GM23338 (cell line): Measurements from ENCODE around the gene HEATR5B. TPM values are rescaled to one million over a fixed set of nuclear protein-coding genes. Genes with fewer than 3 reads are reported as not detected.

Experiments used
- ATAC-seq: fragments of 200-7000 bp; cut with Tn5 transposase; 3 replicates; pipeline ENCODE4 v1.9.1; 2020
- DNase-seq: peaks from one replicate; pipeline ENCODE4 v3.0.0-alpha.2; 2015; ENCODE audit warnings: low spot score
- H2AFZ ChIP-seq: fragments of 200-600 bp; sonication (generic); 2 replicates; pipeline ENCODE4 v1.8.0; 2016; ENCODE audit warnings: antibody characterized with exemption, mild to moderate bottlenecking, moderate library complexity
- H3F3A ChIP-seq: fragments of 200-600 bp; sonication (generic); replicated peaks from 2 replicates; pipeline ENCODE4 v1.8.0; 2017; ENCODE audit warnings: antibody characterized with exemption, mixed run types, low read depth
- H3K27ac ChIP-seq: fragments of 200-600 bp; sonication (generic); 2 replicates; pipeline ENCODE4 v1.6.1; 2016; ENCODE audit warnings: low read depth
- H3K27me3 ChIP-seq: fragments of 200-600 bp; sonication (generic); 2 replicates; pipeline ENCODE4 v1.8.0; 2016; ENCODE audit warnings: mild to moderate bottlenecking, mixed run types, moderate library complexity; ENCODE audit not compliant: insufficient read depth
- H3K36me3 ChIP-seq: fragments of 200-600 bp; sonication (generic); 2 replicates; pipeline ENCODE4 v1.8.0; 2016; ENCODE audit warnings: mild to moderate bottlenecking; ENCODE audit not compliant: insufficient read depth
- H3K4me1 ChIP-seq: fragments of 200-600 bp; sonication (generic); 2 replicates; pipeline ENCODE4 v1.8.0; 2016; ENCODE audit warnings: mild to moderate bottlenecking, moderate library complexity; ENCODE audit not compliant: insufficient read depth
- H3K4me2 ChIP-seq: fragments of 200-600 bp; sonication (generic); 2 replicates; pipeline ENCODE4 v1.7.1; 2017; ENCODE audit warnings: mixed run types
- H3K4me3 ChIP-seq: fragments of 200-600 bp; sonication (generic); 2 replicates; pipeline ENCODE4 v1.6.1; 2016; ENCODE audit warnings: mixed run types
- H3K79me2 ChIP-seq: fragments of 200-600 bp; sonication (generic); replicated peaks from 2 replicates; pipeline ENCODE4 v1.8.0; 2017; ENCODE audit warnings: mild to moderate bottlenecking; ENCODE audit not compliant: insufficient read depth
- H3K9me2 ChIP-seq: fragments of 200-600 bp; sonication (generic); 2 replicates; pipeline ENCODE4 v1.8.0; 2017; ENCODE audit not compliant: insufficient read depth
- H4K20me1 ChIP-seq: fragments of 200-600 bp; sonication (generic); replicated peaks from 2 replicates; pipeline ENCODE4 v1.8.0; 2017; ENCODE audit warnings: mild to moderate bottlenecking; ENCODE audit not compliant: insufficient read depth
- H3K27ac Mint-ChIP-seq: 2 replicates; pipeline ENCODE4 v1.8.0; 2020; ENCODE audit warnings: inconsistent platforms, mild to moderate bottlenecking, moderate library complexity, mixed read lengths
- H3K27me3 Mint-ChIP-seq: 3 replicates; pipeline ENCODE4 v1.8.0; 2022; ENCODE audit warnings: low read depth, mild to moderate bottlenecking, moderate library complexity, mixed read lengths, inconsistent platforms; ENCODE audit not compliant: insufficient read depth, poor library complexity
- H3K36me3 Mint-ChIP-seq: 3 replicates; pipeline ENCODE4 v1.8.0; 2021; ENCODE audit warnings: low read depth, mild to moderate bottlenecking, inconsistent platforms, moderate library complexity, mixed read lengths
- H3K4me1 Mint-ChIP-seq: 3 replicates; pipeline ENCODE4 v1.8.0; 2020; ENCODE audit warnings: mild to moderate bottlenecking, inconsistent platforms, mixed read lengths
- H3K4me3 Mint-ChIP-seq: 3 replicates; pipeline ENCODE4 v1.8.0; 2021; ENCODE audit warnings: moderate library complexity, mild to moderate bottlenecking, inconsistent platforms, mixed read lengths
- H3K9me3 Mint-ChIP-seq: 3 replicates; pipeline ENCODE4 v1.8.0; 2020; ENCODE audit warnings: moderate library complexity, mild to moderate bottlenecking, inconsistent platforms, mixed read lengths
- CREB1 ChIP-seq: fragments of 250-450 bp; sonication (Bioruptor Pico); IDR thresholded peaks from 2 replicates; pipeline ENCODE4 v1.5.0; 2020; ENCODE audit warnings: low read depth, mild to moderate bottlenecking, moderate library complexity
- CTCF ChIP-seq, 2 experiments: fragments of 200-600 bp in 1 of 2; sonication (generic) in 1 of 2; conservative IDR thresholded peaks; 2 replicates each; pipeline versions ENCODE4 v1.5.1 to v1.6.1; 2016 to 2017; ENCODE audit warnings: antibody characterized with exemption in 2 of 2, low read depth in 2 of 2, mild to moderate bottlenecking in 2 of 2, moderate library complexity in 1 of 2
- ETS1 ChIP-seq: IDR thresholded peaks from 2 replicates; pipeline ENCODE4 v1.6.1; 2016; ENCODE audit warnings: antibody characterized with exemption
- EZH2 ChIP-seq: fragments of 200-600 bp; sonication (generic); IDR thresholded peaks from one replicate; pipeline ENCODE4 v1.8.0; 2017; ENCODE audit warnings: antibody characterized with exemption, mild to moderate bottlenecking, low read depth; ENCODE audit not compliant: unreplicated experiment
- EZH2phosphoT487 ChIP-seq: fragments of 200-600 bp; sonication (generic); IDR thresholded peaks from one replicate; pipeline ENCODE4 v1.8.1; 2018; ENCODE audit warnings: antibody characterized with exemption; ENCODE audit not compliant: unreplicated experiment
- JUNB ChIP-seq: IDR thresholded peaks from one replicate; pipeline ENCODE4 v1.6.1; 2016; ENCODE audit warnings: antibody characterized with exemption; ENCODE audit not compliant: unreplicated experiment
- NANOG ChIP-seq: IDR thresholded peaks from 2 replicates; pipeline ENCODE4 v1.6.1; 2016; ENCODE audit warnings: antibody characterized with exemption, borderline replicate concordance
- POLR2AphosphoS5 ChIP-seq: IDR thresholded peaks from 2 replicates; pipeline ENCODE4 v1.6.1; 2016; ENCODE audit warnings: antibody characterized with exemption, low read depth
- STAT1 ChIP-seq: IDR thresholded peaks from one replicate; pipeline ENCODE4 v1.6.1; 2016; ENCODE audit warnings: antibody characterized with exemption; ENCODE audit not compliant: unreplicated experiment
- ZNF114 ChIP-seq: fragments of 250-450 bp; sonication (Bioruptor Pico); IDR thresholded peaks from 2 replicates; pipeline ENCODE4 v1.5.0; 2020; ENCODE audit warnings: mild to moderate bottlenecking, moderate library complexity
- ZNF331 ChIP-seq: fragments of 250-450 bp; sonication (Bioruptor Pico); IDR thresholded peaks from 2 replicates; pipeline ENCODE4 v1.5.0; 2020; ENCODE audit warnings: low read depth, mild to moderate bottlenecking, moderate library complexity
- ZNF462 ChIP-seq: fragments of 250-450 bp; sonication (Bioruptor Pico); IDR thresholded peaks from 2 replicates; pipeline ENCODE4 v1.5.0; 2020; ENCODE audit warnings: mild to moderate bottlenecking, moderate library complexity
- polyA plus RNA-seq: library from polyadenylated mRNA; unstranded; fragments of >200 nt; fragmentation: Nextera tagmentation; extraction: Ambion mirVana; gene quantifications from 2 replicates; pipeline ENCODE4 v1.2.1, GENCODE V29; 2016
- total RNA-seq: library from RNA; depleted of rRNA; stranded (reverse); fragments of >200 nt; shearing (Covaris generic); gene quantifications from 2 replicates; pipeline ENCODE4 v1.2.3, GENCODE V29; 2014
- TF ChIP-seq, protein P1 (sequence below): IDR thresholded peaks from one replicate; pipeline ENCODE4 v1.6.1; 2018; ENCODE audit warnings: antibody characterized with exemption; ENCODE audit not compliant: unreplicated experiment

HEATR5B gene
- total and polyA plus RNA-seq, 2 experiments from 2014 or later: 4.0 to 18.8 TPM

- Mint-ChIP-seq H3K4me1 (peaks cover 62% of the 10 kb centered on the region), H3K9me3 (no peaks in the 10 kb centered on the region), H3K27ac (no peak overlapping the region), H3K4me3 (no peak overlapping the region), H3K36me3 (no peaks in the 10 kb centered on the region), H3K27me3 (peaks cover 2% of the 10 kb centered on the region)
- H3K9me2 ChIP-seq: no peaks in the 10 kb centered on the region
- no peak overlapping the region for H3K4me3 ChIP-seq
- no peaks in the 10 kb centered on the region for H3K36me3 ChIP-seq
- no peaks in the 10 kb centered on the region; the same call in 1 of the 2 replicates for H3F3A ChIP-seq
- no peak for TF ChIP-seq ETS1
- TF ChIP-seq ZNF331 (CRISPR knock-in tag): no peak
- no peak for TF ChIP-seq JUNB
- no peak for TF ChIP-seq ZNF462 (CRISPR knock-in tag)
- TF ChIP-seq ZNF114 (CRISPR knock-in tag): no peak
- TF ChIP-seq NANOG: no peak
- TF ChIP-seq CREB1 (CRISPR knock-in tag): no peak
- no peak for TF ChIP-seq POLR2AphosphoS5
- no peak for TF ChIP-seq EZH2phosphoT487
- TF ChIP-seq, protein P1, sequence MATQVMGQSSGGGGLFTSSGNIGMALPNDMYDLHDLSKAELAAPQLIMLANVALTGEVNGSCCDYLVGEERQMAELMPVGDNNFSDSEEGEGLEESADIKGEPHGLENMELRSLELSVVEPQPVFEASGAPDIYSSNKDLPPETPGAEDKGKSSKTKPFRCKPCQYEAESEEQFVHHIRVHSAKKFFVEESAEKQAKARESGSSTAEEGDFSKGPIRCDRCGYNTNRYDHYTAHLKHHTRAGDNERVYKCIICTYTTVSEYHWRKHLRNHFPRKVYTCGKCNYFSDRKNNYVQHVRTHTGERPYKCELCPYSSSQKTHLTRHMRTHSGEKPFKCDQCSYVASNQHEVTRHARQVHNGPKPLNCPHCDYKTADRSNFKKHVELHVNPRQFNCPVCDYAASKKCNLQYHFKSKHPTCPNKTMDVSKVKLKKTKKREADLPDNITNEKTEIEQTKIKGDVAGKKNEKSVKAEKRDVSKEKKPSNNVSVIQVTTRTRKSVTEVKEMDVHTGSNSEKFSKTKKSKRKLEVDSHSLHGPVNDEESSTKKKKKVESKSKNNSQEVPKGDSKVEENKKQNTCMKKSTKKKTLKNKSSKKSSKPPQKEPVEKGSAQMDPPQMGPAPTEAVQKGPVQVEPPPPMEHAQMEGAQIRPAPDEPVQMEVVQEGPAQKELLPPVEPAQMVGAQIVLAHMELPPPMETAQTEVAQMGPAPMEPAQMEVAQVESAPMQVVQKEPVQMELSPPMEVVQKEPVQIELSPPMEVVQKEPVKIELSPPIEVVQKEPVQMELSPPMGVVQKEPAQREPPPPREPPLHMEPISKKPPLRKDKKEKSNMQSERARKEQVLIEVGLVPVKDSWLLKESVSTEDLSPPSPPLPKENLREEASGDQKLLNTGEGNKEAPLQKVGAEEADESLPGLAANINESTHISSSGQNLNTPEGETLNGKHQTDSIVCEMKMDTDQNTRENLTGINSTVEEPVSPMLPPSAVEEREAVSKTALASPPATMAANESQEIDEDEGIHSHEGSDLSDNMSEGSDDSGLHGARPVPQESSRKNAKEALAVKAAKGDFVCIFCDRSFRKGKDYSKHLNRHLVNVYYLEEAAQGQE: no peak
- no peak for TF ChIP-seq EZH2
- TF ChIP-seq CTCF (conservative IDR thresholded peaks at IDR 0.05; ENCODE audit: low read depth in 2 of 2): no peak
- no peak for TF ChIP-seq STAT1
- no peaks in the 10 kb centered on the region for H3K27me3 ChIP-seq
- H2AFZ ChIP-seq: no peak overlapping the region
- ATAC-seq (no peak), DNase-seq (no peak)
- H3K79me2 ChIP-seq: peaks cover 94% of the 10 kb centered on the region
- 0 out of 2 replicates have a peak, but pooled peaks cover 3% of the 10 kb centered on the region for H4K20me1 ChIP-seq
- H3K4me1 ChIP-seq: peaks cover 77% of the 10 kb centered on the region
- H3K27ac ChIP-seq: no peak overlapping the region; the same call in 1 of the 2 replicates
- H3K4me2 ChIP-seq: no peak overlapping the region
Measured at GRCh38 chr2:36960005-36960675, 124.0 kb downstream of the HEATR5B start.
